DMS153 treated with DMSO at 0.1 percent for 48 hours (cell line): ENCODE data around the gene ASAH2B.
"Not testable (repeated sequence)": the region's sequence is repeated elsewhere in the genome, so short reads cannot be mapped to it uniquely, and the experiment has no call there.

ENCODE experiments used
- DNase-seq: peaks from one replicate; lab custom pipeline; 2025; ENCODE audit not compliant: unreplicated experiment; lab: John Stamatoyannopoulos, UW

ASAH2B gene

GRCh38 chr10:50739618-50740292 is at the start of gene ASAH2B:
Gene ASAH2B (plus strand): TSS chr10:50739936. CDS start chr10:50745131, 5,195 bp downstream.
- peak; percentile 27 for DNase-seq

DNA sequence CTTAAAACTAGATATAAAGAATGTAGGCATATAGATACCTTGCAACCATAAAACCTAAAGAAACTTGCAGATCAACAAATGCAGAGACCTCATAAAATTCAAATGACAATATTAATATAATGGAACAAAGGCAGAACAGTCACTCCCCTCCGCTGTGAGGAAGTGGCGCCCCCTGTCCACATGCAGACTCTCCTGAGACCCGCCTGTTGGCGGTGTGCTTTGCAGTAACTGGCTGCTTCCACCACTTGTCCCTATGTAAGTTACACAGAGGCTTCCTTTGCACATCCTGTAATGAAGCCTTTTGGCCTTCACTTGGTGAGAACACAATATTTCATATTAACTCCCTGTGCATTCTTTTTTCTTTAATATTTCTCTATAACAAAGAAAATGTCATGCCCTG is 41.9 kb upstream of the ASAH2B start:
- DNase-seq = not testable (repeated sequence)

DNA sequence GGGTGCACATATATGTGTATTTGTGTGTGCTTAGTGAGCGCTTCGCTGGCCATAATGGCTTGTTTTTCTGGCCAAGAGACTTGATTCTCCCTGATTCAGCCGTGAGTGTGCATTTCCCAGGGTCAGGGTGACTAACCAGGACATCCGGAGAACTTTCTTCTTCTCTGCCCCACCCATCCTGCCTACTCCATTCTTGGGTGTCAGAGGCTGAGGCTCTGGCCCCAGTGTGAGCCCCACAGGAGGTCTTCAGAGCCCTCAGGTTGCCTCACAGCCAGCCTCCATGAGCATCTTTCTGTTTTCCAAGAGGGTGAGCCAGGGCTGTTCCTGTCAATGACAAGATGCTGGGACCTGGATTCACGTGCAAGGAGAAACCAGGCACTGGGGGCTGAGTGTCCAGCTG is 37.8 kb upstream of the ASAH2B start:
- not testable (repeated sequence) for DNase-seq

- not testable (repeated sequence) for DNase-seq
Measured at GRCh38 chr10:50702997-50703396, 36.7 kb upstream of the ASAH2B start.

DNA sequence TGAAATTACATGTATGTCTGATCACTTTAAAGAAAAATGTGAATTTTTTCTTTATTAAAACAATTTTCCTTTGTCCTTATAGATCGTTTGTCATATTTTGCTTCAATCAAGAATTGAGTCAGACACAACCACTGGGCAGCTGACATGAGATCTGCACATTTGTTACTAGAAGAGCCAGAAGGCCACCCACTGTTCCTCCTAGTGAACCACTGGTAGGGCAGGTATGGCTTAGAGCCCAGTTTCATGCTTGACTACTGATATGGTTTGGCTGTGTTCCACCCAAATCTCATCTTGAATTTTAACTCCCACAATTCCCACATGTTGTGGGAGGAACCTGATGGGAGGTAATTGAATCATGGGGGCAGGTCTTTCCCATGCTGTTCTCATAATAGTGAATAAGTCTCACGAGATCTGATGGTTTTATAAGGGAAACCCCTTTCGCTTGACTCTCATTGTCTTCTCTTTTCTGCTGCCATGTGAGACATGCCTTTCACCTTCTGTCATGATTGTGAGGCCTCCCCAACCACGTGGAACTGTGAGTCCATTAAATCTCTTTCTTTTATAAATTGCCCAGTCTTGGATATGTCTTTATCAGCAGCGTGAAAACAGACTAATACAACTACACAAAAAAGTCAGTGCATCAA is 35.2 kb upstream of the ASAH2B start:
- DNase-seq = not testable (repeated sequence)

DNA sequence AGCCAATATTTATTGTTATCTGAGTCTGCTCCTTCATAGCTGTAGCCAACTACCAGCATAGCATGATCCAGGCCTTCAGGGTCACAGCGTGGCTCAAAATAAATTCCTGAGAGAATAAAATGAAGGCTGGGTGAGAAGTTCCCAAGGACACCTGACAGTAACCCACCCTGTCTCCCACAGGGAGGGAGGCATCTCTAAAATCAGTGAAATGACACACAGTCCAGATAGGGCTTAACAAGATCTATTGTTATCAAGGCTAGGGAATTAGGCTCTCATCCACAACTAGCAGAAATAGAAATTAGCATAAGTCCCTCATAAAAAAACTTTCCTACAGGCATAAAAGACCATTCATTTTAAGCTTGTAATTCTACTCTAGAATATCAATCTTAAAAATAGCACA is 33.7 kb upstream of the ASAH2B start:
- not testable (repeated sequence) for DNase-seq

GRCh38 chr10:50710241-50710640 is 29.5 kb upstream of the ASAH2B start:
- not testable (repeated sequence) for DNase-seq

DNA sequence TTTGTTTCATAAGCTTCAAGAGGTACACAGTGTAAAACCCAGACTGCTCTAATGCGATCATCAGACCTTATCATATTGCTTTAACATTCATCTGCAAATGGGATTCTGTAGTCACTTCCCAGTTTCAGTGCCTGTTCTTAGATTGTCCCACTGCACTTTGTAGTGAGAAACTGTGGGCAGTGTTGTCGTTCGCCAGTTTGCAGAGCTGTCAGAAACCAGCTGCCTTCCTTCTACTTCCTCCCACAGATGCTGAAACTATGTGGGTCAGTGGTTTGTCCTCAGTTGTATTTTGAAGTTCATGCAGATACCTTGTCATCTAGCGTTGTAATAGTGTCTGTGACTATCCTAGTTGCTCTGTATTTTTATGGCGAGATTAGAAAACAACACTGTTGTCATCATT is 15.9 kb upstream of the ASAH2B start:
- DNase-seq = not testable (repeated sequence)

GRCh38 chr10:50728112-50728511 is 11.6 kb upstream of the ASAH2B start:
- DNase-seq = not testable (repeated sequence)

- DNase-seq = not testable (repeated sequence)
Measured at GRCh38 chr10:50738987-50739617, 634 bp upstream of the ASAH2B start.

GRCh38 chr10:50740293-50740648 is 535 bp downstream of the ASAH2B start:
- peak; percentile 12 for DNase-seq

DNA sequence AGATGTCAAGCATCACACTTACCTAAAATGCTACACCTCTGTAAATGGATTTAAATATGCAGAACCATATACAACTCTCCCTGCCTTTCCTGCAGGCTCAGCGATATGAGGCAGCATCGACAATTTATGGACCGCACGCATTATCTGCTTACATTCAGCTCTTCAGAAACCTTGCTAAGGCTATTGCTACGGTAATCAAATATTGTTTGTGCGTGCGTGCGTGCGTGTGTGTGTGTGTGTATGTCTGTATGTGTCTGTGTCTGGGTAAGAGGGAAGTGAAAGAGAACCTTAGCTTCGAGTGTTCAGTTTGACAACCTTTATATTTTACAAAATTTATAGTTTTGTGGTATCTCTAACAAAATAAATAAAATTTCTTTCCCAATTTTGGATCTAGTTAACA is 3.1 kb downstream of the ASAH2B start:
- DNase-seq = not testable (repeated sequence)

GRCh38 chr10:50766774-50767513 is 27.2 kb downstream of the ASAH2B start:
- not testable (repeated sequence) for DNase-seq

DNA sequence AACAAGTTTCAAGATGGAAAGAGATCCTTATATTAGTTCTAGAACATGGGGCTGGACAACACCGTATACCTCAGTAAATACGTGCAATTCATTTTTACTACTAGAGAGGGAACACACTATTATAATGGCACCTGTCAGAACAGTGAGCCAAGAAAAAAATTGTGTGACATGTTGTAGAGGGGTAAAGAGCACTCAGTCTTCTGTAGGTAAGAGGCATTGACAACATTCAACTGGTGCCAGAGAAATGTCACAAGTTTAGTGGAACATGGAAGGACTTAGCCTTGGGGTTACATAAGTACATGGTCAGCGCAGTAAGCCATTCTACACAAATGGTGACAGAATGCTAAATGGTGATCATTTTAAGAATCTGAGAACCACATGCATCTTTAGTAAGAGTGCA is 32.3 kb downstream of the ASAH2B start:
- not testable (repeated sequence) for DNase-seq

DNA sequence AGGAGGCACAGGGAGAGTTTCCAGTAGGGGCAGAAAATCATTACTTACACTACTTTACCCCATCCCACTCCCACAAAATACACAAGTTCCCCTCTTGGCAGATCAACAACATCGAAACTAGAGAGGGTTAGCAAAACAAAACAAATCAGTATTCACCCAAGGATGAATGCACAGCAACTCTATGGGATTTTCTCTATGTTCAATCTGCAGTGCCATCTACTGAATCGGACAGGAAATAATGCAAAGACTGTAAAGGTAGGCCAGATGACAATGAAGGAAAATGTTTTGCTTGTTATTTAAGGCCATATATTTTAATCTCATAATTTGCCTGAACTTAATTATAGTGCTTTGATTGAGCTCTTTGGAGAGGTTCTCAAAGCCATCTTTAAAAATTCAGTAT is 35.1 kb downstream of the ASAH2B start:
- DNase-seq = not testable (repeated sequence)

DNA sequence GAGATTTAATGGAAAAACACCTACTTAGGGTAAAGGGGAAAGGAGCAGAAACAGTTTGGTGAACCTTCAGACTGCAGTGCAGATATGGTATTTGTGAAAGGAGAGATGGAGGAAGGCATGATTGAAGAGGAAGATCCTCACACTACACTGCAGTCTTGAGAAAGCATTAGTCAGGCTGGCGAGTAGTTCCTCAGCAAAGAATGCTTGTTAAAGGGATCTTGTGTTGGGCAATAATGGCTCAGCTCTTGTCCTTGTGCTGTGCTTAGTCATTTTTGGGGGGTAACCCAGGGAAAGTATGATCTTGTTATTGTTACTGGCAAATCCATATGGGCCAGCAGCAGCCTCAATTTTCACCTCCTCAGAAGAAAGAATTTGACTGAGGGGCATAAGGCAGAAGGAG is 40.3 kb downstream of the ASAH2B start:
- not testable (repeated sequence) for DNase-seq

DNA sequence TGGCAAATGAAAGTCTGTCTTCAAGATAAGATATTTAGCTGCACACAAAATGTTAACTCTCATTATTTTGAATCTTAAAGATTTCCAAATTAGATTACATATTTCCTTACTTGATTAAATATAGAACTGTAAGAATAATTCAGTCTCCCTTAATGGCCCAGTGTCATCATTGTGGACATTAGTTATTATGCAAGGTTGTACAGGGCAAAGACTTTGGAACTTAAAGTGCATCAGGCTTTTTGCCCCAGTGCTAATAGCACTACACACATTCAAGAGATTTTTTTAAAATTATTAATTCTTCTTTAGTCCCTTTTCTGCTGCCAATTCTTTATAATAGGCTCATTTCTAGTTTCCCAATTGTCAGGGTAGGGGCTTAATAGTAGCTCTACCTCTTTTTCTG is 42.3 kb downstream of the ASAH2B start:
- not testable (repeated sequence) for DNase-seq

- not testable (repeated sequence) for DNase-seq
Measured at GRCh38 chr10:50787962-50788361, 48.2 kb downstream of the ASAH2B start.

- DNase-seq = peak; percentile 23
Measured at GRCh38 chr10:50788951-50789945, 49.5 kb downstream of the ASAH2B start.

- no peak for DNase-seq
Measured at GRCh38 chr10:50794490-50794889, 54.8 kb downstream of the ASAH2B start.
